Panc1 (cell line): ENCODE results near the gene KDM2B.

Source experiments
- POLR2AphosphoS5 ChIP-seq: IDR thresholded peaks from 2 replicates; pipeline ENCODE4 v1.6.1; 2012; ENCODE audit warnings: mild to moderate bottlenecking, low read depth, low read length, moderate library complexity
- TF ChIP-seq, protein P1 (sequence below): fragments of 450-650 bp; IDR thresholded peaks from 2 replicates; pipeline ENCODE4 v1.5.1; 2017; ENCODE audit warnings: mild to moderate bottlenecking

DNA sequence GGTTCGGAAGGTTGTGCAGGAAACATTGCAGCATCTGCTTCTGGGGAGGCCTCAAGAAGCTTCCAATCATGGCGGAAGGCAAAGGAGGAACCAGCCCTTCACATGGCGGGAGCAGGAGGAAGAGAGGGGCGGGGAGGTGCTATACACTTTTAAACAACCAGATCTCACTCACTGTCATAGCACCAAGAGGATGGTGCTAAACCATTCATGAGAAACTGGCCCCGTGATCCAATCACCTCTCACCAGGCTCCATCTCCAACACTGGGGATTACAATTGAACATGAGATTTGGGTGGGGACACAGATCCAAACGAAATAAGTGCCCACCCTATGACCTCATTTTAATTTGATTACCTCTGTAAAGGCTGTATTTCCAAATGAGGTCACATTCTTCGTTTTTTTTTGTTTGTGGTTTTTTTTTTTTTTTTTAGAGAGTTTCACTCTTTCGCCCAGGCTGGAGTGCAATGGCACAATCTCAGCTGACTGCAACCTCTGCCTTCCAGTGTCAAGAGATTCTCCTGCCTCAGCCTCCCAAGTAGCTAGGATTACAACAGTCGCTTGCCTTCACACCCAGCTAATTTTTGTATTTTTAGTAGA is 34.1 kb upstream of the KDM2B start:
- TF ChIP-seq, protein P1, sequence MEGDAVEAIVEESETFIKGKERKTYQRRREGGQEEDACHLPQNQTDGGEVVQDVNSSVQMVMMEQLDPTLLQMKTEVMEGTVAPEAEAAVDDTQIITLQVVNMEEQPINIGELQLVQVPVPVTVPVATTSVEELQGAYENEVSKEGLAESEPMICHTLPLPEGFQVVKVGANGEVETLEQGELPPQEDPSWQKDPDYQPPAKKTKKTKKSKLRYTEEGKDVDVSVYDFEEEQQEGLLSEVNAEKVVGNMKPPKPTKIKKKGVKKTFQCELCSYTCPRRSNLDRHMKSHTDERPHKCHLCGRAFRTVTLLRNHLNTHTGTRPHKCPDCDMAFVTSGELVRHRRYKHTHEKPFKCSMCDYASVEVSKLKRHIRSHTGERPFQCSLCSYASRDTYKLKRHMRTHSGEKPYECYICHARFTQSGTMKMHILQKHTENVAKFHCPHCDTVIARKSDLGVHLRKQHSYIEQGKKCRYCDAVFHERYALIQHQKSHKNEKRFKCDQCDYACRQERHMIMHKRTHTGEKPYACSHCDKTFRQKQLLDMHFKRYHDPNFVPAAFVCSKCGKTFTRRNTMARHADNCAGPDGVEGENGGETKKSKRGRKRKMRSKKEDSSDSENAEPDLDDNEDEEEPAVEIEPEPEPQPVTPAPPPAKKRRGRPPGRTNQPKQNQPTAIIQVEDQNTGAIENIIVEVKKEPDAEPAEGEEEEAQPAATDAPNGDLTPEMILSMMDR: no peak
- no peak for TF ChIP-seq POLR2AphosphoS5
